Measurements from ENCODE around the gene SRP68. TPM values are rescaled to one million over a fixed set of nuclear protein-coding genes. Genes with fewer than 3 reads are reported as not detected.
"Not testable (repeated sequence)": the region's sequence is repeated elsewhere in the genome, so short reads cannot be mapped to it uniquely, and the experiment has no call there.

SRP68 gene
- total RNA-seq, 1 donor = 32.3 TPM

DNA sequence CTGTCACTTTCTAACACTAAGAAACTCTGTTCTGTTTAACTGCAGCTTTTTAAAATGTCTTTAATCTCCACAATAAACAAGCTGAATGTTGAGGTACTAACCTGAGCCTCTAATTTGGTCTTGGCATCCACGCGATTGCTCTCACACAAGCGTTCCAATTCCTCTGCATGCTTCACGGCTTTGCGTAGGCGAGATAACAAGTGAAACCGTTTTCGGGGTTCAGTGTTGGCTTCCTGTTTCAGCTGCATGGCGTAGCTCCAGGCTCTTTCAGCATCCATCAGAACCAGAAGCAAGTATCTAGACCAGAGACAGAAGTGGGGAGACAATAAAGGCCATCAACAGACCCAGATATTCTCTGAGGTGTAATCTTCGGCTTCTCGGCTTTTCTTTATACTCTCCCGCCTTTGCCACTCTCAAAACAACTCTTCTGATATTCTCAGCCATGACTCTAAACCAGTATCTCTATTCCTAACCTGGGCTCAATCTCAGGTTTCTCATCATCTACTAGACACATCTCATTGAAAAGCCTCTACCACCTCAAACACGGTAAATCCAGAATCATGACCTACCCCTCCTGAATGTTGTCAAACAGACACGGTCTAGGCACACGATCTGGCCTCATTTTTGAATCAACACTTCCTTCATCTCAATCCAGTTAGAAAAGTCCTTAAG is 8.3 kb downstream of the SRP68 start:
- H3K4me3 ChIP-seq (ENCODE audit: low read depth, low read length) = no peak overlapping the region
- TF ChIP-seq, protein P1, sequence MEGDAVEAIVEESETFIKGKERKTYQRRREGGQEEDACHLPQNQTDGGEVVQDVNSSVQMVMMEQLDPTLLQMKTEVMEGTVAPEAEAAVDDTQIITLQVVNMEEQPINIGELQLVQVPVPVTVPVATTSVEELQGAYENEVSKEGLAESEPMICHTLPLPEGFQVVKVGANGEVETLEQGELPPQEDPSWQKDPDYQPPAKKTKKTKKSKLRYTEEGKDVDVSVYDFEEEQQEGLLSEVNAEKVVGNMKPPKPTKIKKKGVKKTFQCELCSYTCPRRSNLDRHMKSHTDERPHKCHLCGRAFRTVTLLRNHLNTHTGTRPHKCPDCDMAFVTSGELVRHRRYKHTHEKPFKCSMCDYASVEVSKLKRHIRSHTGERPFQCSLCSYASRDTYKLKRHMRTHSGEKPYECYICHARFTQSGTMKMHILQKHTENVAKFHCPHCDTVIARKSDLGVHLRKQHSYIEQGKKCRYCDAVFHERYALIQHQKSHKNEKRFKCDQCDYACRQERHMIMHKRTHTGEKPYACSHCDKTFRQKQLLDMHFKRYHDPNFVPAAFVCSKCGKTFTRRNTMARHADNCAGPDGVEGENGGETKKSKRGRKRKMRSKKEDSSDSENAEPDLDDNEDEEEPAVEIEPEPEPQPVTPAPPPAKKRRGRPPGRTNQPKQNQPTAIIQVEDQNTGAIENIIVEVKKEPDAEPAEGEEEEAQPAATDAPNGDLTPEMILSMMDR (IDR thresholded peaks at IDR 0.05; ENCODE audit: insufficient read depth, low read length) = no peak
- DNase-seq (ENCODE audit: low read depth) = no peak

DNA sequence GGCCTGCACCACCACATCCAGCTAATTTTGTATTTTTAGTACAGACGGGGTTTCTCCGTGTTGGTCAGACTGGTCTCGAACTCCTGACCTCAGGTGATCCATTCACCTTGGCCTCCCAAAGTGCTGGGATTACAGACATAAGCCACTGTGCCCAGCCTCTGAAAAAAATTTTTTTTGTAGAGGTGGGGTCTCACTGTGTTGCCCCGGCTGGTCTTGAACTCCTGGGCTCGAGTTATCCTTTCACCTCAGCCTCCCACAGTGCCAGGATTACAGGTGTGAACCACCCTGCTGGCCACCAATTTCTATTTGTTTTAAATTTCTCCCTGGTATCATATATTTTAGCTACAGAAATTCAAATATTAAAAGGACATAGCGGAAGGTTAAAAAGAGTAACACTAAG is 14.1 kb downstream of the SRP68 start:
- not testable (repeated sequence) for DNase-seq (ENCODE audit: low read depth); H3K4me3 ChIP-seq (ENCODE audit: low read depth, low read length)

DNA sequence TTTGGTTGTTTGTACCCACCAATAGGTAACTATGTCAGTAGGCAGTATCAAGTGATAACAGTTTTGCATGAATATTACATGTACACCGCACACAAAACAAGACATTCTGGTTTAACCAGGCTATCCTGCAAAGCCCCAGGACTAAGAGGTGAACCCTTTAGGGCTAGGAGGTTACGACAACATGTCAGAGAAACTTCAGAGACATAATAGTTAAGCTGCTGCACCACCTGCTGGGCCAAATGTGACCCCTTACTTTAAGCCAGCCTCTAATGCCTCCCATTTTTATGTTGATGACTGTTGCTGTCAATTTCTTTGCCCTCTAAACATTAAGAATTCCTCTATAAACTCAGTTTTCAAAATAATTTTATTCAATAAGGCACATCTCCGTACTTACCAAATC is 15.4 kb downstream of the SRP68 start:
- TF ChIP-seq, protein P1 (IDR thresholded peaks at IDR 0.05; ENCODE audit: insufficient read depth, low read length) = no peak
- no peak for DNase-seq (ENCODE audit: low read depth)
- H3K4me3 ChIP-seq (ENCODE audit: low read depth, low read length) = no peak overlapping the region

DNA sequence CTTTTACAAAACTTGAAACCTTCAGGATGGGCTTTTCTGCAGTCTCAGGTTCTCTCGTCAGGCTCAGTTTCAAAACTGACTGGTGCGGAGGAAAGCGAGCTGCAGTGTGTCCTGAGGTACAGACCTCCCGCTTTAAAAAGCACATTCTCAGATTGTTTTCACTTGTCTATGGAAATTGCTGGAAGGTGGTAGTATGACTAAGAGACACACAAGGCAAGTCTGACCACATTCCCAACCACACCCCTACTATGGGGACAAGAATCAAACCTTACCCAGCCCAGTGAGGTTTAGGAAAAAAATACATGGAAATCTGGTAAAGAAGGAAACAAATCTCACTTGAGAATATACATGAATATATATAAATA is 18.2 kb downstream of the SRP68 start:
- TF ChIP-seq, protein P1 (IDR thresholded peaks at IDR 0.05; ENCODE audit: insufficient read depth, low read length) = no peak

DNA sequence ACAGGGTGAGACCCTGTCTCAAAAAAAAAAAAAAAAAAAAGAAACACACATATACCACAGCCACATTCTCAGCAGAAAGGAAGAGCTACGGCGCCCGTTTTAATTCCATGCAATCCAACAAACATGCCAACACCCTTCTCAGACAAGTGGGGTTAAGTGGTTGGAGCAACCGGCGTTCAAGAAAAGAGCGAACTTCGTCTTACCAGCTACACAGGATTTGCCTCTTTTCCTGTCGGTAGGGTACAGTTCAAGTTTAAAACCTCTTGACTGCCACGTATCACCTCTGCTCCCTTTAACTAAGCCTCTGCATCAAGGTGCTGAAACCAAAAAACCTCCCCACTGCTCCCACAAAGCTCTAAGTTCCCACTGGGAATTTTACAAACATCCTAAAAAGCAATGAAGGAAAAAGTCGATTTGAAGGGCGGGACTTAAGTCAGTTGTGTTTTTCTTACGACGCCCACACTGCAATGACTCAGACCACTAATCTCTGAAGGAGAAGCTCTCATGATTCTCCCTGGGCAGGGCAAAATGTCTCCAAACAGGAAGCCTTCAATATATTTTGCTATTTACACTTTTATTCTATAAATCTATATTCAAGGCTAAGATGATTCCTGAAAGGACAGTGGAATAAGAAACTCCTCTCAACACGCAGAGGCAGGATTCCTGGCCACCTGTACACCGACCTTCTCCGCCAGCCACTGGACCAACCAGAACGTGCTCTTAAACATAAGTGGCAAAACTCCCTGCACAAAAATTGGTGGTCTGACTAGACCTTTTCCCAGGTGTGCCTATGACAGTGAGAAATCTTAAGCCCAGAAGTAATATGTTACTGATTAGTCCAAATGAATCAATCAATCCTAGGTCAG is 18.8 kb downstream of the SRP68 start:
- no peak overlapping the region for H3K4me3 ChIP-seq (ENCODE audit: low read depth, low read length)
- TF ChIP-seq, protein P1 (IDR thresholded peaks at IDR 0.05; ENCODE audit: insufficient read depth, low read length) = no peak
- DNase-seq (ENCODE audit: low read depth) = peak; percentile 64

More for the DNA sequence above, 18.2 kb downstream of the SRP68 start:
- no peak overlapping the region for H3K4me3 ChIP-seq (ENCODE audit: low read depth, low read length)
- peak; percentile 40 for DNase-seq (ENCODE audit: low read depth)

DNA sequence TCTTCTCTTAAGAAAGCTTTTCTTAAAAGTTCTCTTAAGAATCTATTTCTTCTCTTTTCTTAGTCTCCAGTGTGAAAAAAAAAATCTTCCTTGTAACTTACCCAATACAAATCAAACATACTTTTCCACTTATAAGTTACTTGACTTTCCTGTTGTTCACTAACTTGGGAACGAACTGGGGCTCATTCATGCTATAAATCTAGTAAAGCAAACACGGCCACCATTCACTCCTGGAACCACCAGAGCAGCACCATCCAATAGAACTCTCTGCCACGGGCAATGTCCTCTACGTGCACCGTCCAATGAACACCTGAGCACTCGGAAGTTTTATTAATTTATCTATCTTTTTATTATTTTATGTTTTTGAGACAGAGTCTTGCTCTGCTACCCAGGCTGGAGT is 20.8 kb downstream of the SRP68 start:
- TF ChIP-seq, protein P1 (IDR thresholded peaks at IDR 0.05; ENCODE audit: insufficient read depth, low read length) = no peak
- no peak overlapping the region for H3K4me3 ChIP-seq (ENCODE audit: low read depth, low read length)

More for the DNA sequence above, 20.8 kb downstream of the SRP68 start:
- DNase-seq (ENCODE audit: low read depth) = no peak

All from fibroblast of the aortic adventitia (primary cell).